Measurements from ENCODE around the gene ZNF362.
A peak's percentile ranks its signal among the peaks of the same experiment; 100 is the strongest.

ZNF362 gene

GRCh38 chr1:33349081-33349759 lies 92.9 kb downstream of the ZNF362 start:
- no peak for TF ChIP-seq CTCF (IDR thresholded peaks at IDR 0.05; ENCODE audit: borderline replicate concordance, insufficient read depth, low read depth, low read length)
- H3K4me3 ChIP-seq (ENCODE audit: low read depth, low read length), result peak overlapping the region; percentile 83

GRCh38 chr1:33349778-33350610 lies 93.7 kb downstream of the ZNF362 start:
- peak overlapping the region; percentile 83 for H3K4me3 ChIP-seq (ENCODE audit: low read depth, low read length)
- TF ChIP-seq CTCF (IDR thresholded peaks at IDR 0.05; ENCODE audit: borderline replicate concordance, insufficient read depth, low read depth, low read length), result no peak

Data from GM12875 (cell line).